ENCODE measurements around the gene MMP21. TPM values are rescaled to one million over a fixed set of nuclear protein-coding genes. Genes with fewer than 3 reads are reported as not detected.
A peak's percentile ranks its signal among the peaks of the same experiment; 100 is the strongest.

The MMP21 gene
- total and polyA plus RNA-seq, 2 of the 13 experiments (the other 11 are each of a cell fraction or from before 2014, with no cell fraction given): not detected

GRCh38 chr10:125742465-125742864 is 33.2 kb downstream of the MMP21 start:
- POLR2A ChIA-PET: no interaction called here
- intact Hi-C loops (cut with micrococcal nuclease; ENCODE audit: unreplicated experiment) (loop anchor here (10.0 kb wide), 1 partner anchor 82 kb away; the partner anchor contains the start of genes BCCIP and UROS), in situ Hi-C loops (cut with HindIII; ENCODE audit: extremely low pct_ligation_motif_present, low pct_unique_long_range_greater_than_20kb) (no loop called here)
- 81% methylated on average over 2 of the region's 2 CpGs for WGBS (ENCODE audit: low lambda C conversion rate)
- TF ChIP-seq RNF219 (CRISPR knock-in tag; IDR thresholded peaks at IDR 0.05) (no peak), STAG1 (CRISPR knock-in tag; IDR thresholded peaks at IDR 0.05) (peak; percentile 45), TAF15 (IDR thresholded peaks at IDR 0.05; ENCODE audit: low read depth, low read length, poor library complexity, severe bottlenecking) (no peak)
- FAIRE-seq (peak; percentile 39), DNase-seq (ENCODE audit: low spot score) (peak; percentile 8), ATAC-seq (no peak)
- CTCF ChIA-PET (ENCODE audit: low intra/inter-chr PET ratio, low total read pairs): no interaction called here
- H3K9ac ChIP-seq (ENCODE audit: insufficient read depth, low read depth, low read length): no peak overlapping the region
- peaks cover 18 to 72% of the 10 kb centered on the region in 2 experiments for H3K36me3 ChIP-seq (replicated peaks in 1 of 2; ENCODE audit: control insufficient read depth in 1 of 2, insufficient read depth in 2 of 2, low read length in 2 of 2)
- H3K79me2 ChIP-seq (ENCODE audit: insufficient read depth, low read length): no peaks in the 10 kb centered on the region
- no peaks in the 10 kb centered on the region for H3K4me1 ChIP-seq (ENCODE audit: insufficient read depth, low read length)
- H3K27me3 ChIP-seq (ENCODE audit: control insufficient read depth in 1 of 2, insufficient read depth in 2 of 2, low read length in 2 of 2): no peaks in the 10 kb centered on the region
- H3K27ac ChIP-seq (ENCODE audit: extremely low read length, insufficient read depth, low read length): no peak overlapping the region
- H3K9me3 ChIP-seq (ENCODE audit: low read length): no peaks in the 10 kb centered on the region
- H2AFZ ChIP-seq (ENCODE audit: low read length): no peak overlapping the region
- no TSS peak for BruUV-seq (replicated peaks)
- no peaks in the 10 kb centered on the region for H4K20me1 ChIP-seq (ENCODE audit: insufficient read depth, low read length)
- no peak overlapping the region for H3K4me3 ChIP-seq (replicated peaks in 1 of 3; ENCODE audit: insufficient read depth in 1 of 3, low read depth in 2 of 3, low read length in 3 of 3)
- H3K4me2 ChIP-seq (ENCODE audit: low read depth, low read length): no peak overlapping the region

- H3K9ac ChIP-seq (ENCODE audit: insufficient read depth, low read depth, low read length): no peak overlapping the region
- H3K36me3 ChIP-seq (replicated peaks in 1 of 2; ENCODE audit: control insufficient read depth in 1 of 2, insufficient read depth in 2 of 2, low read length in 2 of 2): peaks cover 29 to 77% of the 10 kb centered on the region in 2 experiments
- no peak overlapping the region for H3K27ac ChIP-seq (ENCODE audit: extremely low read length, insufficient read depth, low read length)
- H3K4me2 ChIP-seq (ENCODE audit: low read depth, low read length): no peak overlapping the region
- H3K9me3 ChIP-seq (ENCODE audit: low read length): no peaks in the 10 kb centered on the region
- H4K20me1 ChIP-seq (ENCODE audit: insufficient read depth, low read length): no peaks in the 10 kb centered on the region
- BruUV-seq (replicated peaks): no TSS peak
- no peak overlapping the region for H2AFZ ChIP-seq (ENCODE audit: low read length)
- ChIA-PET CTCF (ENCODE audit: low intra/inter-chr PET ratio, low total read pairs) (no interaction called here), POLR2A (no interaction called here)
- H3K79me2 ChIP-seq (ENCODE audit: insufficient read depth, low read length): no peaks in the 10 kb centered on the region
- WGBS (ENCODE audit: low lambda C conversion rate): 97% methylated on average over 7 of the region's 7 CpGs
- no peak for TF ChIP-seq ZFY (CRISPR knock-in tag; IDR thresholded peaks at IDR 0.05)
- TF ChIP-seq ZNF800 (CRISPR knock-in tag; IDR thresholded peaks at IDR 0.05): no peak
- no peaks in the 10 kb centered on the region for H3K27me3 ChIP-seq (ENCODE audit: control insufficient read depth in 1 of 2, insufficient read depth in 2 of 2, low read length in 2 of 2)
- FAIRE-seq: no peak
- no peak for DNase-seq (ENCODE audit: low spot score)
- intact Hi-C loops (cut with micrococcal nuclease; ENCODE audit: unreplicated experiment) (loop anchor here (10.0 kb wide), 1 partner anchor 85 kb away; the partner anchor contains the start of genes BCCIP and UROS), in situ Hi-C loops (cut with HindIII; ENCODE audit: extremely low pct_ligation_motif_present, low pct_unique_long_range_greater_than_20kb) (no loop called here)
- no peak overlapping the region for H3K4me3 ChIP-seq (replicated peaks in 1 of 3; ENCODE audit: insufficient read depth in 1 of 3, low read depth in 2 of 3, low read length in 3 of 3)
- no peaks in the 10 kb centered on the region for H3K4me1 ChIP-seq (ENCODE audit: insufficient read depth, low read length)
- ATAC-seq: no peak
These were observed 35.5 kb downstream of the MMP21 start for GRCh38 chr10:125739994-125740679.
